CD4-positive, alpha-beta T cell treated with Interleukin-21 for 1 hour (primary cell): ENCODE data around the gene PTPRA.
"Not testable (repeated sequence)": the region's sequence is repeated elsewhere in the genome, so short reads cannot be mapped to it uniquely, and the experiment has no call there.

ENCODE experiments used
- DNase-seq: peaks from one replicate; pipeline ENCODE4 v3.0.0-alpha.2; 2020

PTPRA gene

DNA sequence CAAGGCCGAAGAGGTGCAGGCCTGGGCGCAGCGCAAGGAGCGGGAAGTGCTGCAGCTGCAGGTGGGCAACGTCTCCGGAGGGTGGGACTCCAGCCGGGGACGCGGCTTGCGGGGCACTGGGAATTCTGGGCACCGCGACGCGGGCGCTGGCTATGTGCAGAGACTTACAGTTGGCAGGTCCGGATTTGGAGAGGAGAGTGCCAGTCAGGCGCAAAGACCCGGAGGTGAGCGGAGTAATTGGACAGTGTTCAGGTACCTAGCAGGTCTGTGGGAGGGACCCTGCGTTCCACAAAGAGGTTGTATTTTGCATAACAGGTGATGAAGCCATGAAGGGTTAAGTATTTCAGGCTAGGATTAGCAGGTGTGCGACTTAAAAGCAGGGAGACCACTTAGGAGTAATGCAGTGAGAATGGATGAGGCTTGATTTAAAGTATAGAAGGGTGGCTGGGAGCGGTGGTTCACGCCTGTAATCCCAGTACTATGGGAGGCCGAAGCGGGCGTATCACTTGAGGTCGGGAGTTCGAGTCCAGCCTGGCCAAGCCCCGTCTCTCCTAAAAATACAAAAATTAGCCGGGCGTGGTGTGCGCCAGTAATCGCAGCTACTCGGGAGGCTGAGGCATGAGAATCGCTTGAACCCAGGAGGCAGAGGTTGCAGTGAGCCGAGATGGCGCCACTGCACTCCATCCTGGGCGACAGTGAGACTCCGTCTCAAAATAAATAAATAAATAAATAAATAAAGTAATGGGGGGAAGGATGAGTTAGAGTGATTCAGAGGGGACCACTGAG, 173.6 kb downstream of the PTPRA start:
- no peak for DNase-seq

GRCh38 chr20:3047486-3048419, 174.5 kb downstream of the PTPRA start:
- no peak for DNase-seq

DNA sequence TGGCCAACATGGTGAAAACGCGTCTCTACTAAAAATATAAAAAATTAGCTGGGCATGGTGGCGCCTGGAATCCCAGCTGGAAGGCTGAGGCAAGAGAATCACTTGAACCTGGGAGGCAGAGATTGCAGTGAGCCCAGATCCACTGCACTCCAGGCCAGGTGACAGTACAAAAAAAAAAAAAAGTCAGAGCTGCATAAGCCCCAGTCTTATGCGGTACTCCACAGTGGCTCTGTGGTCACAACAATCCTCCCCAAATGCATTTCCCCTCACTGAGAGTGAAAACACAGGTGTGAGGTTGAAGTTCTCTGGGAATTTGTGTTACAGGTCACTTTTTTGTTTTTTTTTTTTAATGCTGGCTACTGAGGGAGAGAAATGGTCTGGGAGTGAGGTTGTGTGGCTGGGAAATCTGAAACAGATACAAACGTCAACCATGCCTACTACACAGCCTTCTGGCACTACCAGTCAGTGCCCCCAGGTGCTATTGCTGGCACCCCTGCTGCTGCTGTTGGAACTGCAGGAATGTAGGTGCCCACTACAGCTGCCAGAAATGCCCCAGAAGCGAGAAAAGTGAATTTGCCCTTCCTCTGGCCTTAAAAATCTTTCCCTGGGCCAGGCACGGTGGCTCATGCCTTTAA, 178.2 kb downstream of the PTPRA start:
- DNase-seq: no peak

- no peak for DNase-seq
Observed at GRCh38 chr20:3059489-3059888, 186.2 kb downstream of the PTPRA start.

- not testable (repeated sequence) for DNase-seq
Observed at GRCh38 chr20:3064119-3064518, 190.8 kb downstream of the PTPRA start.

DNA sequence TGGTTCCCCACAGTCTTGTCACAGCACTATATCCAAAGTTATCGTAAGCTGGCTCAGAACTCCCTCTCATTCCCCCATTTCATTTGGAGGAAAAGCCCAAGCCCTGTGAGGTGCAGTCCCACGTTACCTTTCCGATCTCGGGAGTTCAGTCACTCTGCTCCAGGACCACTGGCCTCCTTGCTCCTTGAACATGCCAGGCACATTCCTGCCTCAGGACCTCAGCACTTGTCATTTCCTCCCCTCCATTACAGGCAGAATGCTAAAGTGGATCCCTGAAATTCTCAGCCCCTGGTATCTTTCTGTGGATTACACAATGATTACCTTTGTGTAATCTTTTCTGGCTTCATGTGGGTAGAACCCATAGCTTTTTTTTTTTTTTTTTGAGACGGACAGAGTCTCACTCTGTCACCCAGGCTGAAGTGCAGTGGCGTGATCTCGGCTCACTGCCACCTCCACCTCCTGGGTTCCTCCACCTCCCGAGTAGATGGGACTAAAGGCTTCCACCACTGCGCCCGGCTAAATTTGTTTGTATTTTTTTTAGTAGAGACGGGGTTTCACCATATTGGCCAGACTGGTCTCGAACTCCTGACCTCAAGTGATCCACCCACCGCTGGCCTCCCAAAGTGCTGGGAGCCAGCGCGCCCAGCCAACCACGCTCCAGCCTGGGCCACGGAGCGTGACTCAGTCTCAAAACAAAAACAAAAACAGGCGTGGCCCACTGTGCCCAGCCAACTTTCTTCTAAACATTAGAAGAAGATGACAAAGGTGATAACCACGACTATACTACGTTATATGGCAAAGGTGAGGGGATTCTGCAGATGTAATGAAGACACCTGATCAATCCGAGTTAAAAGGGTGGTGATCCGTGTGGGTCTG, 194.1 kb downstream of the PTPRA start:
- no peak for DNase-seq

DNA sequence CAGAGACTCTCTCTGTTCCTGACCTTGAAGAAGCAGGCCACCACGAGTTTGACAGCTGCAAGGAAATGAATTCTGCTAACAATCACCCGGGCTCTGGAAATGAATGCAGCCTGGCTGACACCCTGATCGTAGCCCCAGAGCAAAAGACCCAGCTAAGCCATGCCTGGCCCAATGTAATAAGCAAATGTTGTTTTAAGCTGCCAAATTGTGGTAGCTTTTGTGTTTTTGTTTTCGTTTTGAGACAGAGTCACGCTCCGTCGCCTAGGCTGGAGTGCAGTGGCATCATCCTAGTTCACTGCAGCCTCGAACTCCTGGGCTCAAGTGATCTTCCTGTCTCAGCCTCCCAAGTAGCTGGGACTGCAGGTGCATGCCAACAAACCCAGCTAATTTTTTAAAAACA, 194.8 kb downstream of the PTPRA start:
- DNase-seq: no peak

DNA sequence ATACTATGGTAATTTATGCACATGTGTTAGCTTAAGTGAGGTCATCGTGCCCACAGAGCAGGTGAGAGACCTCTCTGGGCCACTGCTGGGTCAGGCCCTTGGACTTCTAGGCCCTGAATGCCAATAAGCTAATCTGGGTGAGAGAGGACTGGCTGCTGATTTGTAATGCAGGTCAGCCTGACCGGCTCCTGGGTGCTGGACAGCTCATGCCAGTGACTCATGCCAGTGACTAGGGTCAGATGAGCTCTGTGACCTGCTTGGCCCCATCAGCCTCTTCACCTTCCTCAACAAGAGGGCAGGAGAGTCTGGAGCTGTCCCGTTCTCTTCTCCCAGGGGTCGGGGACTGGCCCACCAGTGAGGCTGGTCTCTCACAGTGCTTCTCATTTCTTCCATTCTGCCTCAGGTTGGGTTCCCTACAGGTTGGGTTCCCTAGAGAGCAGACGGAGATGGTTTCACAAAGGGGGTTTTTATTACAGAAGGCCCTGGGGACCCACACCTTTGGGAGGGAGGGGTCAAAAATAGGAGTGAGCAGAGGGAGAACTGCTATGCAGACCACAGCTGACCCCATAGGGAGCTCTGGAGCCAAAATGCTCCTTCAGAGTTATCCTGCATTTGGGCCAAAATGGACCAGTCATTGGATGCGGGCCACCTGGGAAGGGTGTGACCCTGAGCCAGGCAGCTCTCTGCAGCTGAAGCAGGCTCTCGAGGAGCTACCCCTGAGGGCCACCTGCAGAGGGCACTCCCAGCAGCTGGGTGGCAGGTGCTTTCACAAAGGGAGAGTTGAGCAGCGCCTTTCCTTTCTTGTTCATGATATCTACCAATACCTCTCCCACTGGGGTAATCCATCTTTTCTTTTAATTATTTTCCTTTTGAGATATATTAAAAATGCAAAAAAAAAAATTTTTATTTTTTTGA, 196.0 kb downstream of the PTPRA start:
- peak; percentile 36 for DNase-seq

DNA sequence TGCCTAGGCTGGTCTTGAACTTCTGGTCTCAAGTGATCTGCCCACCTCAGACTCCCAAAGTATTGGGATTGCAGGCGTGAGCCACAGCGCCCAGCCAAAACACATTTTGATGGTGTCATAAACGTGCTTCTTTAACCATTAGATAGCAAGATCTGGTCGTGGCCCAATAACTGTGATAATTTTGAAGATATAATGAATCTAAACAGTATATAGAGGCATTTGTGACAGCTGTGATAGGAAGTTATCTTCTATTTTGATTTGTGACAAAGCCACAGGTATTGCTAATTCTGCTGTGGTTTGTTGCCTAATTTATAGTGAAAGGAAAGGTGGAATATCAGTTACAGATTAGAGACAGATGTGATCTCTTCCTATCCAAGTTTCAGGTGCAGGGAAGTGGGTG, 197.4 kb downstream of the PTPRA start:
- no peak for DNase-seq

DNA sequence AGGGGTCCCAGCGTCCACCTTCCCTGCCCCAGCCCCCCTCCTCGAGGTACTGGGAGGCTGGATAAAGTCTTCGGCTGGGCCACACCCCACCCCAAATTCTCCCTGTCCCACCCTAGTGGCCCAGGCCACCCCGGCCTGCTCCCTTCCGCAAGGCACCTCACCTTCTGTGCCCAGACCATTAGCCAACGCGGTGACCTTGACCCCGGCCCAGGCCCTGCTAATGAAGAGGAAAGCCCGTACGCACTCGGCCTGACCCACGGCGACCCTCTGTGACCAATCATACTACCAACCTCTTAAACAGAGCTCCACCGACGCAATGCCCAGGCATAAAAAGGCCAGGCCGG, 198.0 kb downstream of the PTPRA start:
- DNase-seq: no peak

GRCh38 chr20:3071610-3072529, 198.6 kb downstream of the PTPRA start, which contains the start of gene OXT:
TSS of gene OXT (plus strand) at chr20:3071620. CDS start at chr20:3071656, 36 bp downstream.
- peak; percentile 78 for DNase-seq

DNA sequence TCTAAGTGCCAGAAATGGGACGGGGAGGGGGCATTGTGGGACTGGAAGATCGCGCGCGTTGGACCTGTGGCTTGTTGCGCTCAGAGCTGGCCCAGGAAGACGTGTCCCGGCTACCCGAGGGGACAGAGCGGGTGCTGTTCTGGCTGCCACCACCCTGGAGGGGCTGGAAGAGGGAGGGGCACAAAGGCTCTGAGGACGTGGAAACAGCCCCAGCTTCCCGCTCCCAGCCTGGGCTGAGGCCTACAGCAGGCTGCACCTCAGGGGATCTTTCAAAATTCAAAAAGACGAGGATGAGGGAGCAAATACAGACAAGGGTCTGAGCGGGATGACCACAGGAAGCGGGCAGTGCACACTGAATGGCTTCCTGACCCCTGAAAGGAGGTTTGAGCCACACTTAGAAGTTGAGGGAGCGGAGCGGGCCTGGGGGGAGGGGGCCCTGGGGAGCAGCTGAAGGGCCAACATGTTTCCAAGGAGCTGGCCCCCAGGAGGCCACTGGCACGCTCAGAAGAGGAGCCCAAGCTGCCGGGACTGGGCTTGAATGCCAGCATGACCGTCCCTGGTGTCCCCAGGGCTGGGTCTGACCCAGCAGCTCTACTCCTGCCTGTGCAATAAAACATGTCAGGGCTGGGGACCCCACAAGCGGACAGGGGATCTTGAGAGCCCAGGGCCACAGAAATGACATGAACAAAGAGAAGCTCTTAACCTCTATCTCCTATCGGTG, 199.4 kb downstream of the PTPRA start:
- no peak for DNase-seq

DNA sequence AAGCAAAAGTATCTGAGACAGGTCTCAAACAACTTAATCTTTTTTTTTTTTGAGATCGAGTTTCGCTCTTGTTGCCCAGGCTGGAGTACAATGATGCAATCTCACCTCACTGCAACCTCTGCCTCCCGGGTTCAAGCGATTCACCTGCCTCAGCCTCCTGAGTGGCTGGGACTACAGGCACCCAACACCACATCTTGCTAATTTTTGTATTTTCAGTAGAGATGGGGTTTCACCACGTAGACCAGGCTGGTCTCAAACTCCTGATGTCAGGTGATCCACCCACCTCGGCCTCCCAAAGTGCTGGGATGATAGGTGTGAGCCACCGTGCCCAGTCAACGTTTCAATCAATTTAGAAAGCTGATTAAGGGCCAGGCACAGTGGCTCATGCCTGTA, 200.0 kb downstream of the PTPRA start:
- not testable (repeated sequence) for DNase-seq

DNA sequence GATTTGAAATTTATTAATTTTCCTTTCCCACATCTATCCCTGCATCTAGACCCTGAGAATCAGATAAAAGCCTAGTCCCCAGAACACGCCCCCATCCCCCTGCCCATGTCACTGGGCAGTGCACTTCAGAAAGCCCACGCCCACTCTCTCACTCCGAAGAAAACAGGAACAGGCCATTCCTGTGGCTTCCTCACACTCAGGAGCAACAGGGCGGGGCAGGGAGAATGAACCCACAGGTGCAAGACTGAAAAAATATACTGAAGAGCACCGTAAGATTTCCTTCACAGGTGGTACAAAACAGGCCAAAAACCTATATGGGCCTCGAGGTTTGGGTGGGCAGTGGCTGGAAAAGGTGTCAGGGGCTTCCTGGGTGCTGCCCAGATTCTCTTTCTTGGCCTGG, 201.5 kb downstream of the PTPRA start:
- DNase-seq: no peak

- DNase-seq: not testable (repeated sequence)
Observed at GRCh38 chr20:3075315-3075714, 202.0 kb downstream of the PTPRA start.

DNA sequence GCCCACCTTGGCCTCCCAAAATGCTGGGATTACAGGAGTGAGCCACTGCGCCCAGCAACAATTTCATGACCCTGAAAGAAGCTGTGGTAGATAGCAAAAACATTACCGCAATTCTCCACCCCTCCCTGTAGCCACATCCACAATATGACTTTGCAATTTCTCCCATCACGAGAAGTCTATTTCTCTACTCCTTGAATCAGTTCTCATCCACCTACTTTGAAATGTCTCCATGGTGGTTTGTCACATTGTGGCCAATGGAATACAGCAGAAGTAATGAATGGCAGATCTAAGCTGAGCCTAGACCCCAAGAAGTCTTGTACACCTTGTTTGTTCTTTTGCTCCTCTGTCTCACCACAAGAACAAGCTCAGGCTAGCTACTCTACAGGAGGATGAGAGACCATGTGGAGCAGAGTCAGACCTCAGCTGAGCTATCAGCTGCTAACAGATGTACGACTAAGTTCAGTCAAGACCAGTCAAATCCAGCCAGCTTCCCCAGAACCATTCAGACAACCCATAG, 204.4 kb downstream of the PTPRA start:
- DNase-seq: no peak

- DNase-seq: no peak
Observed at GRCh38 chr20:3080939-3081388, 207.7 kb downstream of the PTPRA start.

GRCh38 chr20:3081641-3082040, 208.4 kb downstream of the PTPRA start:
- no peak for DNase-seq

- no peak for DNase-seq
Observed at GRCh38 chr20:3082306-3082951, 209.1 kb downstream of the PTPRA start.
